Measurements from ENCODE around the gene TRIM45.

Gene TRIM45

DNA sequence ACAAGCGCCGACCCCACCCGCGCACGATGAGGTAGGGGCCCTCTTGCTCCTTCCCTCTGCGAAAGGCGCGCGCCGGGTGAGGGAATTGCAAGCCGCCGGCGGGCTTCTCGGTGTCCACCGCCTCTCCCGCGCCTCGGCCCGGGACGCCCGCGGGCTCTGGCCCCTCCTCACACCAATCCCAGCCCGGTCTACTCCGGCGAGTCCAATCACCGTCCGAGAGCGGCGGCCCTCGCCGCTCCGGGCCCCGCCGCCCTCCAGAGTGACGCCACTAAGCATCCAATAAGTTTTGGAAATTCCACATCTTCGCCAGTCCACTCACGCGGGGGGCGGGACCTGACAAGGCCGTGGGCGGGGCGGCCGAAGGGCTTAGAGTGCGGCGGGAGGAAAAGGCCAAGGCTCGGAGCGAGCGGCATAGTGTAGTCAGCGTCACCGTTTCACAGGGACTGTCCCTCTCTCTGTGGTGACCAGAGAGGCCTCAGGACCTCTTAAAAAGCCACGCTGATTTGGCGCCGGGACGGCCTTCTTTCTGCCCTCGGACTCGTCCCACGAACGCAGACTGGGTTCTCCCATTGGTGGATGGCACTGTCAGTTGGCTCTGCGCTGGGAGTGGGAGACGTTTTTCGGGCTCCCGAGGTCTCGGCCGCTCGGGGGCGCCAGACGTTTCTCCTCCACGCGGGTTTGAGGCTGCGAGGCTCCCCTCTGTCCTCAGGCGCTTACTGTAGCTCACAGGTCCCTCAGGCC, at the start of gene TRIM45:
TSS of gene TRIM45 (minus strand) at position 161 of the 741 bp plus-strand sequence. CDS start 548 bp downstream, outside the sequence.
- peak; percentile 90 for DNase-seq

- no peak for DNase-seq
These were observed 48.5 kb upstream of the TRIM45 start for GRCh38 chr1:117169871-117170596.

DNA sequence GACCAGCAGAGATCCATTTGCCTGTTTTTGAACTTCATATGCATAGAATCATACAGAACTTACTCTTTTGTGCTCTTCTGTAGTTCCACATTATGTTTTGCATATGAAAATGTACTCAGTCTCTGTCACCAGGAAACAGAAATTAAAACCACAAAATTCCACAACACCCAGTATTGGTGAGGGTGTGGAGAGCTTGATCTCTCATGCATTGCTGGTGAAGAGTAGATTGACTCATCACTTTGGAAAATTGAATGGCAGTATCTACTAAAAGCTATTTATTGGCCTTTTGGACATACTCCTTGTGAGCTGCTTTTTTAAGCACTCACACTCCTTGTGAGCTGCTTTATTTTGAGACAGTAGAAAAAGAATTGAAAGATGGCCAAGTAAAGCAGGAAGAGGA, 45.9 kb upstream of the TRIM45 start:
- no peak for DNase-seq

DNA sequence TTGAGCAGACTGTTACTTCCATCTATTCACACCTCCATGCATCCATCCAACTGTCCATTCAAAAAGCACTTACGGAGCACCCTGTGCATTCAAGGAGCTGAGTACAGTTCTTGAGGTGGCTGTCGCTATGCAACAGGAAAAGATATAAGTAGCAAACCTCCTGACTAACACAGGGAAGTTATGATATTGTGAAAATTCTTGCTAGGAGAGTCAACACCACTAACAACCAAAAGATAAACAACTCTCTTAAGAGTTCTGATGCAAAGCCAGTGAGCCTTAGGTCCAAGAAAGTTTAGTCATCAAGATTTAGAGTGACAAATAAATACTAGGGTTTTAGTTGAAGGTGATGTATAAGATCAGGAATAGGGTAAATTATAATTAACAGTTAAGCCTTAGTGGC, 44.5 kb upstream of the TRIM45 start:
- DNase-seq = no peak

- no peak for DNase-seq
These were observed 42.7 kb upstream of the TRIM45 start for GRCh38 chr1:117164209-117164608.

DNA sequence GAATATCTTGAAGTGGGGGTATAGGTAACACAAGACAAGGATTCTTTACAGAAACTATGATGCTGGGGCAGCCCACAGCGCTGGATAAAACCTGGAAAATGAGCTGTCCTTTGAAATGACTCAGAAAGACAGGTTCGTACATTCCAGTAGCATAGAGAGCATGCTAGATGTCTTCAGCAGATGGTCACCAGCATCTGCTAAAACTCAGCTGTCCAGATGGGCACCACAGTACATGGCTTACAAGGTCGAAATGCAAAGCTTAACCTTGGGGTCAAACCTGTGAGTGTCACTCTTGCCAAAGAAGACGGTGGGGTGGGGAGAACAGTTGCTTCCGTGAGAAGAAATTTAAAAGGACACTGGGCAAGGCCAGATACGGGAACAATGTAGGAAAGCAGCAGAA, 41.3 kb upstream of the TRIM45 start:
- no peak for DNase-seq

DNA sequence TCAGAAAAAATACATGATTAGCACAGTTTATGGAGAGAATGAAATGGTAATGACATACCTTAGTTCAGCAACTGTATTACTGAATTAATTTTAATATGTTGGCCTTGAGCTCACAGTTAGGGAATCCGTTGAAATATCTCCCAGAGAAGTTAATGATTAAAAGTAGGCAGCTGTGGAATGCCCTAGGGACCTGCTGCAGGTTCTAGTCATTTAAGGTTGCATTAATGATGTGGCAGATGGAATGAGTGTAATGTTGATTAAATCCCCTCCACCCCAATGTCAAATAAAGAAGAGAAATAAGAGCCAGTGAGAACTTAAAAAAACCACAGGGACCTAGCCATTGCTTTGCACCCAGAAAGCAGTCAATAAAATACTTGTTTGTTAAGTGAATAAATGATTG, 40.3 kb upstream of the TRIM45 start:
- DNase-seq = no peak

GRCh38 chr1:117151305-117151704, 29.8 kb upstream of the TRIM45 start:
- peak; percentile 11 for DNase-seq

GRCh38 chr1:117150316-117150715, 28.8 kb upstream of the TRIM45 start:
- DNase-seq = no peak

DNA sequence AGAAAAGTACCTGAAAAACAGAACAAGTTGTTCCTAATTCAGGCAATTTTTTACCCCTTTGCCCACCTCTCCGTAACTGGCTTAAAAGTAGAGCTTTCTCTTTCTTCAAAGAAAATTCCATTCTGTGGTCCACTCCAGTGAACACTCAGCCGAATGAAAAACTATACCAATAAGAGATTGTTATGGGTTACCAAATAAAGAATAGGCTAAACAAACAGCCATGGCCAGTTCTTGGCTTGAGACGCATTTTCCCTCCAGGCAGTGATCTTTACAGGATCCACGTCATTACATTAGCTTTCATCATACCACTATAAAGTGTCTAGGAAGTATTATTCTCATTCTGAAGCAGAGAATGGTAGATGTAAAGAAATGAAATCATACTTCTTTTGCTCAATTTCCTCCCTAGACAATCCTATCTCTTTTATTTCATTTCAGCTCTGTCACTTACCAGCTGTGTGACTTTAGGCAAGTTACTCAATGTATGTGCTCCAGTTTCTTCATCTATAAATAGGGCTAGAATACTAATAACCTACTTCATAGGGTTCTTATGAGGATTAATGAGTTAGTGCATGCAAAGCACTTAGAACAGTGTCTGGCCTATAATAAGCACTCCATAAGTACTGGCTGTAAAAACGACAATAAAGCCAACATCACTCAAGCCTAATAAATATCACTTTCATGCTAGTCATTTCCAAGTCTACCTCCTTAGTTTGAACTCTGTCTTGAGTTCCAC, 26.5 kb upstream of the TRIM45 start:
- DNase-seq = no peak

GRCh38 chr1:117147341-117147831, 25.8 kb upstream of the TRIM45 start:
- DNase-seq = no peak

GRCh38 chr1:117146575-117147340, 25.2 kb upstream of the TRIM45 start:
- no peak for DNase-seq

DNA sequence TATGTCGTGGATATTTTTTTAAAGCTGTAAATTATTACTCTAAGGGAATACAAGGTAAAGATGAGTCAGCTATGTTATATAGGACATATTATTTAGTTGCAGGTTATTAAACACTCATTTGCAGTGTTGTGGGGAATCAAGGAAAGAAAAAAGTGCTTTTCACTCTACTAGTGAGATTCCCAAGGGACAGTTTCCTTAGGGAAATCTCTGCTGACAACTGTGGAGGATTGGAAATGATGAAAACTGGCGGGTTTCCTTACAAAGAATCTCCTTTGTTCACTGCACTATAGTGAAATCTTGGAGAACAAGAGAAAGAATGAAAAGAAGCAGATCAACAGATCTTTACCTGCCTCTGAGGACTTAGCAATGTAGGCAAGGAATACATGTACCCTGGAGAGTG, 24.5 kb upstream of the TRIM45 start:
- no peak for DNase-seq

DNA sequence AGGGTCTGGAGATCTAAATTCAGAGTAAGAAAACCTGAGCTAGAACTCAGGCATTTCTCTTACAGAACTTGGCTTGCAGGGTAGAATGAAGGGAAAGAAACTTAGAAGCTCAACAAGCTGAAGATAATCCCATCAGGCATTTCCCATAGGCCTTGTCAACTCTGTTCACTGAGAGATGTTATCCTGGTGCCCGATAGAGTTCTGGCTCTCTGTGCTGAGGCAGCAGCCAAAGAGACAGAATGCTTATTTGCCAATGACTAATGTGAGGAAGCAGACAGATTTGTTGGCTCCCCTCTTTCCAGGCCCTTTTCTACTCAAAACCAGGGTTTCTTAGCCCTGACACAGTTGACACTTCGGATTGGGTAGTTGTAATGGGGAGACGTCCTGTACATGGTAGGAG, 22.3 kb upstream of the TRIM45 start:
- no peak for DNase-seq

DNA sequence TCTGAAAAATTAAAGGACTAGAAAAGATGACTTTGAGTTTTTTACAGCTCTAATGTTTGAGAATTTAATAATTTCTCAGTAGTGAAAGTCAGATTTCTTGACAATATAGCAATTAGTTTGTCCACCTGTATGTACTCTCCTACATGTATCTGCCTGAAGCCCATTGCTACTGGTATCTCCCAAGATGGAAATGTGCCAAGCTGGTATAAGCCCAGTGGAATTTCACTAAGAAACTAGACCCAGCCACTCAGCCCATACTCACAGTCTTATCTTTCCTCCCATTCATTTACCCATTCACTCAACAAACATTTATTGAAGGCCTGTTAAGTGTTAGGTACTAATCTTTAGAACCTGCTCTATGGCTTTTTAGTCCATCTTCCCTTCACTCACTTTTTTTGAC, 21.6 kb upstream of the TRIM45 start:
- DNase-seq = no peak

GRCh38 chr1:117142200-117142599, 20.7 kb upstream of the TRIM45 start:
- DNase-seq = no peak

GRCh38 chr1:117138561-117138960, 17.0 kb upstream of the TRIM45 start:
- no peak for DNase-seq

DNA sequence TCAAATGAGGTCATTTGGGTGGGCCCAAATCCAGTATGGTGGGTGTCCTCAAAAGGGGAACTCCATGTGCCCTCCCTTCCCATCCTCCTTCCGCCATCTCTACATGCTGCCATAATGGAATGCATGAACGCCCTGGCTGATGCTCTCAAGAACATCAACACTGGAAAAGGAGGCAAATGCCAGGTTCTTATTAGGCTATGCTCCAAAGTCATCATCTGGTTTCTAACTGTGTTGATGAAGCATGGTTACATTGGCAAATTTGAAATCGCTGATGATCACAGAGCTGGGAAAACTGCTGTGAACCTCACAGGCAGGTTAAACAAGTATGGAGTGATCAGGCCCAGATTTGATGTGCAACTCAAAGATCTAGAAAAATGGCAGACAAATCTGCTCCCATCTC, 16.6 kb upstream of the TRIM45 start:
- no peak for DNase-seq

GRCh38 chr1:117137281-117137855, 15.8 kb upstream of the TRIM45 start:
- DNase-seq = no peak

GRCh38 chr1:117136749-117137148, 15.2 kb upstream of the TRIM45 start:
- DNase-seq = no peak

- no peak for DNase-seq
These were observed 13.8 kb upstream of the TRIM45 start for GRCh38 chr1:117135329-117135728.

DNA sequence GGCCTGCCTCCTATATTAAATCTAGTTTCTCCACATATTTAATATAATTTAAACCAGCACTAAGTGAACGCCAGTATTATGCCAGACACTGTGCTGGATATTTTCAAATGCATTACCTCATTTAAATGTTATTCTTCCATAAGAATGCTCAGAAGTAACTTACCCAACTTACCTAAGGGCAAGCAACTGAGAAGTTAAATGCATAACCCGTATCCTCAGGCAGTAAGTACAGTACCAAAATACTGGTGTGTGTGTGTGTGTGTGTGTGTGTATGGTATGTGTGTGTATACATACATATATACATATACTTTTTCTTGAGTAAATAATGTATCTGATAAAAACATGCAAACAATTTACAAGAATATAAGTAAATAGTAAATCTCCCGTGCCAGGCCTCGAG, 9.0 kb upstream of the TRIM45 start:
- DNase-seq = no peak

Data from activated CD4-positive, alpha-beta T cell treated with anti-CD3 and anti-CD28 coated beads for 48 hours (primary cell).